ENCODE data around the gene KLRC4. TPM values are rescaled to one million over a fixed set of nuclear protein-coding genes. Genes with fewer than 3 reads are reported as not detected.

KLRC4 gene
- total and polyA plus RNA-seq, 2 of the 8 experiments (the other 6 are each of a cell fraction or from before 2014, with no cell fraction given), result not detected

DNA sequence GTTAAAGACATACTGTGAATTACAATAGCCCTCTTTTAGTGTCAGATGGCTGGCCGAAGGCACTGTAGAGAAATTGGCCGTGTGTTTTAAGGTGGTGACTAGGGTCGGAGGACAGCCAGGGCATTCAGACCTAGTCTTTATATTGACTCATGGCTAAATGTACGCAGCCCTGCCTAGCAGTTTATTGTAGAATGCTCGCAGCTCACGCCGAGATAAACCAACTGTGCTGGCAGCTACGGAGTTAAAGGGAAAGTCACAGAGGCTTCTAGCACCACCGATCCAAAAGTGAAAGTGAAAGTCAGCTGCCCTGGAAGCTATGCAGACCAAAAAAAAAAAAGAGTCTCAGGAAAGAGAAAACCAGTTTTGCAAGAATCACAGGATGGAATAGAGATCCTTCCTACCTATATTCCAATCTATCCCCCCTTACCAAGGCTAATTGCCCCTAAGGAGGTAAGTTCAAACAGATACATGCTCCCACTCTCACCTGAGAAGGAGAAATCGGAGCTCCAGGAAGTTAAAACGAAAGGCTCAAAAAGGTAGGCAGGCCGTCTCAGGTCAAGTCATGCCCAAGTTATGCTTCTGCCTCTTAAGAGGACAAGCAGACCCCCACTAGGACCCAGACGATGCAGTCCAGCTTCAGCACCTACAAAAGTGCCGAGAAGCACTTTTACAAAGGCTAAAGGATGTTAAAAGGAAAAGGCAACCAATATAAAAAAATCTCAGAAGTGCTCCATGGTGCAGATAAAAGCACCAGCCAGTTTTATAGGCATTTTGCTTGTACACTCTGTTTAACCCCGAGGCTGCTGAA, 44.5 kb downstream of the KLRC4 start (continued):
- peak; percentile 30 for TF ChIP-seq SAP30 (IDR thresholded peaks at IDR 0.05; ENCODE audit: insufficient read depth, insufficient replicate concordance, low read length)
- TF ChIP-seq RBBP5 (IDR thresholded peaks at IDR 0.05; ENCODE audit: borderline replicate concordance, low read depth, low read length), result peak; percentile 86; the same call in 1 of the 2 replicates
- TF ChIP-seq, protein P1, sequence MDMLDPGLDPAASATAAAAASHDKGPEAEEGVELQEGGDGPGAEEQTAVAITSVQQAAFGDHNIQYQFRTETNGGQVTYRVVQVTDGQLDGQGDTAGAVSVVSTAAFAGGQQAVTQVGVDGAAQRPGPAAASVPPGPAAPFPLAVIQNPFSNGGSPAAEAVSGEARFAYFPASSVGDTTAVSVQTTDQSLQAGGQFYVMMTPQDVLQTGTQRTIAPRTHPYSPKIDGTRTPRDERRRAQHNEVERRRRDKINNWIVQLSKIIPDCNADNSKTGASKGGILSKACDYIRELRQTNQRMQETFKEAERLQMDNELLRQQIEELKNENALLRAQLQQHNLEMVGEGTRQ (IDR thresholded peaks at IDR 0.05; ENCODE audit: low read length), result no peak
- TF ChIP-seq, protein P2, sequence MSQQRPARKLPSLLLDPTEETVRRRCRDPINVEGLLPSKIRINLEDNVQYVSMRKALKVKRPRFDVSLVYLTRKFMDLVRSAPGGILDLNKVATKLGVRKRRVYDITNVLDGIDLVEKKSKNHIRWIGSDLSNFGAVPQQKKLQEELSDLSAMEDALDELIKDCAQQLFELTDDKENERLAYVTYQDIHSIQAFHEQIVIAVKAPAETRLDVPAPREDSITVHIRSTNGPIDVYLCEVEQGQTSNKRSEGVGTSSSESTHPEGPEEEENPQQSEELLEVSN (IDR thresholded peaks at IDR 0.05), result no peak
- TF ChIP-seq CTBP2 (IDR thresholded peaks at IDR 0.05; ENCODE audit: borderline replicate concordance, insufficient read depth, insufficient read length, low read length), result no peak

All from H1 (cell line).